Stimulated activated CD4-positive, alpha-beta T cell treated with anti-CD3 and anti-CD28 coated beads, Interleukin-2, amount 100 ng/mL, for 48 hours (primary cell): ENCODE measurements around the gene CLPX.
"Not testable (repeated sequence)": the region's sequence is repeated elsewhere in the genome, so short reads cannot be mapped to it uniquely, and the experiment has no call there.

ENCODE experiments used
- DNase-seq, 2 donors: peaks; one replicate each; pipeline ENCODE4 v3.0.0-alpha.2; 2020

The CLPX gene

DNA sequence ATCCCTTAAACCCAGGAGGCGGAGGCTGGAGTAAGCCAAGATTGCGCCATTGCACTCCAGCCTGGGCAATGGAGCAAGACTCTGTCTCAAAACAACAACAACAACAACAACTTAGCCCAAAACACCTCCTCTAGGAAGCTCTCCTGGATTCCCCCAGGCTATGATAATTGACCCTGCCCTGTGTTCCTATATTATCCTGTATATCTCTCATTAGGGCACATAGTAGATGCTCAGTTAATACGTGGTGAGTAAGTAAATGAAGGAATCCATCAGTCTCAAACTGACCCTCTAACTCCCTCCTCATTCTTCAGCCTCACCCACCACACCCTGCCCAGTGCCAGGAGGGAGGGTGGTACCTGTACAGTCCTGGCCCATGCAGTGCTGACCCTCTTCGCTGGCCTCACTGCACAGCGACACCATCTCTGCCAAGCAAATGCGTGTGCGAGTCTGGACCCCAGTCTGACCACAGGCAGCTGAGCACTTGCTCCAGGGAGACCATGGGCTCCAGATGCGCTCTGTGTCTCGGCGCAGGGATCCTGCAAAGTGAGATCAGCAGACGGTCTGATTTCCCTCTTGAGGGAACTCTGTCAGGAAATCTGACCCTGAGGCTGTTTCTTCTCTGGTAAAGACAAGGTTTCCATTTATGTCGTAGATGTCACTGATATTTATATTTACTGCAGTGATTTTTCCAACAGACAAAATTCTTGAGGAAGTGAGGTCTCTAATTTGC lies 20.0 kb upstream of the CLPX start:
- no peak for DNase-seq

- no peak for DNase-seq
These were observed 19.2 kb upstream of the CLPX start for GRCh38 chr15:65204236-65204930.

- DNase-seq: no peak
These were observed 16.8 kb upstream of the CLPX start for GRCh38 chr15:65201918-65202317.

DNA sequence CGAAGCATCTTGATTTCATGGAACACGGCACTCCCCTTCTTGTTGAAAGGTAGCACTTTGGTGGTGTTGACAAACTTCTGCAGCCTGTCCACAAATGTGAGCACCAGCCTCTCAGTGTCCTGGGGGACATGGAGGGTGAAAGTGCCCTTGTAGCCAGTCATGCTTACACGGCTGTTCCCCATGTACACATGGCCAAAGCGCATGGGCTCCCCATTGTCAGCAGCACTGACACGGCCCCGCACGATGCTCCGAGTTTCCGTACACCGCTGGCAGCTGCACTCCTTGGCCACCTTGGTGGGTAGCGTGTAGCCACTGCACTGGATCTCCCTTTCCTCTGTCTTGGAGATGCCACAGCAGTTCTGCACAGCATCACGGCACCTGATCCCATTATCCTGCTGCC lies 13.4 kb upstream of the CLPX start:
- DNase-seq: no peak

DNA sequence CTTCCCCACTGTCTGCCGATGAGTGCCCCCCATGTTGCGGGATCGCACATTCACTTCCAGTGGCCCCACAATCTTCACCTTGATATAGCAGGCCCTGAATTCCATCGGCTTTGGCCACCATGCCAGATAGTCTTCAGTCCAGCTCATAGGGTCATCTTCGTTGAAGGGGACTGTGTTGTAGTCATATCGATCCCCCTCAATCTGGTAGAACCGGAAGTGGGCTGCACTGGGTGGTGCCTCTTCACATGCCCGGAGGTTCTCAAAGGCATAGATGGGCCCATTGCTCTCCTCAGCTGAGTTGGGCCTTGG lies 12.1 kb upstream of the CLPX start:
- DNase-seq: no peak

- no peak for DNase-seq
These were observed 11.6 kb upstream of the CLPX start for GRCh38 chr15:65196637-65197336.

GRCh38 chr15:65195548-65195923 lies 10.4 kb upstream of the CLPX start:
- DNase-seq: no peak

DNA sequence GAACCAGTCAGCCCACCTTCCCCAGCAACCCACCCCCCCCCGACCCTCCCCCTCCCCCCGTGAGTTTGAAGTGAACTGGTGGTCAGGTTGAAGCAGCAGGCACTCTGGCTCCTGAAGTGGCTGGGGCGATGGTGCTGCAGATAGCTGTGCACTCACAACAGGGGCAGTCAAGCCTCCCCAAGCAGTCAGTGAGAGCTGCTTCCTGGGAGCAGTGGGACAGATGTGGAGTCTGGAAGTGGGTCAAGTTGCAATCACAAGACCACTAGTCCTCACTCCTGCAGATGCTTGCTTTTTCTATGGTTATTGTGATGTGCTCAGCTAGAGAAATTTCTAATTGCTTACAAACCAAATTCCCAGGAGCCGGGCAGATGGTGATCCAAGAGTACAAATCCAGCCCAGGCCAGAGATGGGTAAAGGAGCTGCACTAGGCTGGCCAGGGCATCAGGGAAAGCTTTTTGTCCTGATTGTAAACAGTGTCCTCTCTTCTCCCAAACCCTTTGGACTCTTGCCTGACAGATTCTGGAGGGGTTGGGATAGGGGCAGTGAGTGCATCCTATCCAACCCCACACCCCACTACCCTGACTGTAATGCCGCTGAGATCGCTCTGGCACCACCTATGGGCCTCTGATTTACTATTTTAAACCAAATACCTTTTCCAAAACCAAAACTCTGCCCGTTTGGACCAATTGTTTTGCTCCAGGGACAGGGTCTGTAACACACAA lies 9.8 kb upstream of the CLPX start:
- no peak for DNase-seq

- DNase-seq: no peak
These were observed 6.9 kb upstream of the CLPX start for GRCh38 chr15:65192016-65192415.

DNA sequence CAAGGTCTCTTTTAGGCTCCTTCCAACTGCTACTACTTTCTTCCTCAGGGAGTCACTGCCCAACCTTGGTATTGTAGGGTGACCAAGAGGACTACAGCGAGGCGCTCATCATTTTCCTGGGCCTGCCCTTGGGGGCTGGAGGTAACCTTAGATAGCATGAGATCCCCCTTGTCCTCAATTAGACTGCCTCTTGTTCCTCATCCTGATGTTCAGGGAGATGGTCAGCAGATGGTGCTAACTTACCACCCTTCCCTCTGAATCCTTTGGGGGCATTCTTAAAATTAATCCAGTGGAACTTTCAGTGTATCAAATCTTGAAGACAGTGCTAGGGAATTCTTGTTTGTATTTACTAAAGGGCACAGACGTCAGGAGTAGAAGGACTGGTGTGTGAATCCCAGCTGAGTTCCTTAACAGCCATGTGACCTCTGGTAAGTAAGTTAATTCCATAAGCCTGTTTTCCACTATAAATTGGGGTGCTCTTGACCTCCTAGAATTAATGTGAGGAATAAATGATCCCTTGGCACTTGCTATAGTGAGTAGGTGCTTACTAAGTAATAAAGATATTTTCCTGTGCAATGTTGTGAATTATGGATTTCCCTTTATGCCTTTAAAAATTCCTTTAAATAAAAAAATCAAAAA lies 4.1 kb upstream of the CLPX start:
- DNase-seq: no peak

DNA sequence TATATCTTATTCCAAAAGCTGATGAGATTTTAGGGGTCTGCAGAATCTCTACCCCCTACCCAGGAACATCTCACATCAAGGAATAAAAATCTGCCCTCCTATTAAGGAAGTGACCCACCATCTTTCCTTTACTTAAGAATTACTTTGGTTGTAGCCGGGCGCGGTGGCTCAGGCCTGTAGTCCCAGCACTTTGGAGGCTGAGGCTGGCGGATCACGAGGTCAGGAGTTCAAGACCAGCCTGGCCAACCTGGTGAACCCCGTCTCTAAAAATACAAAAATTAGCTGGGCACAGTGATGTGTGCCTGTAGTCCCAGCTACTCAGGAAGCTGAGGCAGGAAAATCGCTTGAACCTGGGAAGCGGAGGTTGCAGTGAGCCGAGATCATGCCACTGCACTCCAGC lies 3.3 kb upstream of the CLPX start:
- not testable (repeated sequence) for DNase-seq

DNA sequence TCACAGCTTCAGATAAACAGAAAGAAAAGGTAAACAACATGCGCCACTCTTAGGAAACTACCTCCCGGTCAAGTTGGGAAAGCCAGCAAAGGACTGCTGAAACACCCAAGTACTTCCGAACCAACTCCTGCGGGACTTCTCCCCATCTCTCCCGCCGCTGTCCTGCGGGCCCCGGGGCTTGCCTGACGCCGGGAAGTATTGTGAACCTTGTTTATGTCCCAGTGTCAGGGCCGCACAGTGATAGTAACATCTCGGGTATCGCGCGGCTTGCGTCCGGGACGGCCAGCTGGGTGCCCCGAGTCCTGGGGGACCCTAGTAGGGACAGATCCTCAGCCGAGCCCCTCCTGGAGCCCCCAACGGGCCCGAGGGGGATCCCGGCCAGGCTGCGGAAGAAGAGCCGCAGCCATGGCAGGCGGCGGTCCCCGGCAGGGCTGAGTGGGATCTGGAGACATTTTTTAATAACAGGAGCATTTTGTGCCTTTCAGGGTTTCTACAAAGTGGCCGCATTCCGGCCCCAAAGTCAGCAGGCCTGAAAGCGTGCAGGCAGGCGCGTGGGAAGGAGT lies 756 bp downstream of the CLPX start:
- DNase-seq: peak; percentile 14 to 24

GRCh38 chr15:65183865-65184159 lies 1.3 kb downstream of the CLPX start:
- DNase-seq: no peak

- DNase-seq: no peak
These were observed 2.6 kb downstream of the CLPX start for GRCh38 chr15:65182538-65182937.

- DNase-seq: not testable (repeated sequence)
These were observed 3.4 kb downstream of the CLPX start for GRCh38 chr15:65181582-65182353.

GRCh38 chr15:65180167-65180566 lies 5.0 kb downstream of the CLPX start:
- no peak for DNase-seq

- no peak for DNase-seq
These were observed 7.2 kb downstream of the CLPX start for GRCh38 chr15:65177901-65178300.

DNA sequence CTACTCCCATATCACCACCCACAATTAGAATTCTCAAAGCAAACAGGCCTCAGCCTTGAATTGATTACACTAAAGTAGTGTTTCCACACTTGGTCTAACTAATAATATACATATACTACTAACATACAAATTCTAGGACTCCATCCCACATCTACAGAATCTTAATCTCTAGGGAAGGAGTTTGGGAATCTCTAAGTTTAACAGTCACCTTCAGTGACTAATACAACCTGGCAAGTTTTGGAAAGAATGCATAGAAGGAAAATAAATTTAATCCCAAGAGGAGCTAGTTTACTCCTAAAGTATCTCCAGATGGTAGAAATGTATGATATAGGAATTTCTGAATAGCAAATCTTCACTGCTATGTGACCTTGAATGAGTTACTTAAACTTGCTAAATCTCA lies 9.1 kb downstream of the CLPX start:
- DNase-seq: no peak

DNA sequence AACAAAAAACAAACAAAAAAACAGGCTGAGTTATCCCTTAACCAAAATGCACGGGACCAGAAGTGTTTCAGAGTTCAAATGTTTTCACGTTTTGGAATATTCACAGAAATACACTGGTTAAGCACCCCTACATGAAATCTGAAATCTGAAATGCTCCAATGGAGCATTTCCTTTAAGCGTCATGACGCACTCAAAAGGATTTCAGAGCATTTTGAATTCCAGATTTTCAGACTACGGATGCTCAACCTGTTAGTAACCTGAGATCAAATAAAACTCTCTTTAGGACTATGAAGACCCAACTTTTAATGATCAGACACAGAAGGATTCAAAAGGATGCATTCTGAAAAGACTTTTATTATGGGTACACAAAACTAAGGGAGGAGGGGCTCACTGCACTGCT lies 9.6 kb downstream of the CLPX start:
- DNase-seq: no peak

- DNase-seq: no peak
These were observed 10.6 kb downstream of the CLPX start for GRCh38 chr15:65174509-65174908.

- DNase-seq: no peak
These were observed 12.6 kb downstream of the CLPX start for GRCh38 chr15:65172531-65172930.

- no peak for DNase-seq
These were observed 13.7 kb downstream of the CLPX start for GRCh38 chr15:65171428-65171827.
